ENCODE results near the gene JUN. TPM values are rescaled to one million over a fixed set of nuclear protein-coding genes. Genes with fewer than 3 reads are reported as not detected.

The JUN gene
- total RNA-seq, 4 donors from 2014 or later = 77.7 to 126 (median 111) TPM

DNA sequence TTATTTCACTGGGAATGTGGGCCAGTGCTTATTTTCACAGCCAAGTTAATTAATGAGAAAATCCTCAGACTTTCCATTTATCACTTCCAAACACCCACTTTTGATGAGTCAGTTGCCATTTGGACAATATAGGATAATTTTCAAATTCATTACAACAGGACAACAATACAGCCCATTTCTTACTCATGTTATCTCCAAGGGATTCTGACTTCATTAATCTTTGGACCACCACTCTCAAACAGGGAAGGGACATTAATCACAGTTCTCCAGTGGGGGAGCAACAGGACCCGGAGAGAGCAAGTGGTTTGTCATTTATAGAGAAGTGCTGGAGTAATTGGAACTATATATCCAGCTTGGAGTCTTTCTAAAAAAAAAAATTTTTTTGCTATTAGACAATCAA is 38.7 kb downstream of the JUN start:
- no peak for TF ChIP-seq EP300 (IDR thresholded peaks at IDR 0.05)
- no peak for TF ChIP-seq POLR2A (IDR thresholded peaks at IDR 0.05; ENCODE audit: low read depth)
- TF ChIP-seq POLR2AphosphoS5 (IDR thresholded peaks at IDR 0.05) = no peak
- TF ChIP-seq, protein P1, sequence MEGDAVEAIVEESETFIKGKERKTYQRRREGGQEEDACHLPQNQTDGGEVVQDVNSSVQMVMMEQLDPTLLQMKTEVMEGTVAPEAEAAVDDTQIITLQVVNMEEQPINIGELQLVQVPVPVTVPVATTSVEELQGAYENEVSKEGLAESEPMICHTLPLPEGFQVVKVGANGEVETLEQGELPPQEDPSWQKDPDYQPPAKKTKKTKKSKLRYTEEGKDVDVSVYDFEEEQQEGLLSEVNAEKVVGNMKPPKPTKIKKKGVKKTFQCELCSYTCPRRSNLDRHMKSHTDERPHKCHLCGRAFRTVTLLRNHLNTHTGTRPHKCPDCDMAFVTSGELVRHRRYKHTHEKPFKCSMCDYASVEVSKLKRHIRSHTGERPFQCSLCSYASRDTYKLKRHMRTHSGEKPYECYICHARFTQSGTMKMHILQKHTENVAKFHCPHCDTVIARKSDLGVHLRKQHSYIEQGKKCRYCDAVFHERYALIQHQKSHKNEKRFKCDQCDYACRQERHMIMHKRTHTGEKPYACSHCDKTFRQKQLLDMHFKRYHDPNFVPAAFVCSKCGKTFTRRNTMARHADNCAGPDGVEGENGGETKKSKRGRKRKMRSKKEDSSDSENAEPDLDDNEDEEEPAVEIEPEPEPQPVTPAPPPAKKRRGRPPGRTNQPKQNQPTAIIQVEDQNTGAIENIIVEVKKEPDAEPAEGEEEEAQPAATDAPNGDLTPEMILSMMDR (IDR thresholded peaks at IDR 0.05) = no peak
- no peaks in the 10 kb centered on the region for H3K36me3 ChIP-seq
- no peak overlapping the region for H3K27ac ChIP-seq (replicated peaks in 1 of 4)
- peaks cover 0 to 2% (median under 1%) of the 10 kb centered on the region in 4 donors for H3K4me1 ChIP-seq
- no peak for DNase-seq (ENCODE audit: extremely low spot score)
- no peaks in the 10 kb centered on the region for H3K9me3 ChIP-seq
- no peaks in the 10 kb centered on the region for H3K27me3 ChIP-seq
- intact Hi-C loops (cut with DNase I) = no loop called here
- H3K4me3 ChIP-seq = no peak overlapping the region
- WGBS = 36% methylated on average over 1 of the region's 1 CpG

DNA sequence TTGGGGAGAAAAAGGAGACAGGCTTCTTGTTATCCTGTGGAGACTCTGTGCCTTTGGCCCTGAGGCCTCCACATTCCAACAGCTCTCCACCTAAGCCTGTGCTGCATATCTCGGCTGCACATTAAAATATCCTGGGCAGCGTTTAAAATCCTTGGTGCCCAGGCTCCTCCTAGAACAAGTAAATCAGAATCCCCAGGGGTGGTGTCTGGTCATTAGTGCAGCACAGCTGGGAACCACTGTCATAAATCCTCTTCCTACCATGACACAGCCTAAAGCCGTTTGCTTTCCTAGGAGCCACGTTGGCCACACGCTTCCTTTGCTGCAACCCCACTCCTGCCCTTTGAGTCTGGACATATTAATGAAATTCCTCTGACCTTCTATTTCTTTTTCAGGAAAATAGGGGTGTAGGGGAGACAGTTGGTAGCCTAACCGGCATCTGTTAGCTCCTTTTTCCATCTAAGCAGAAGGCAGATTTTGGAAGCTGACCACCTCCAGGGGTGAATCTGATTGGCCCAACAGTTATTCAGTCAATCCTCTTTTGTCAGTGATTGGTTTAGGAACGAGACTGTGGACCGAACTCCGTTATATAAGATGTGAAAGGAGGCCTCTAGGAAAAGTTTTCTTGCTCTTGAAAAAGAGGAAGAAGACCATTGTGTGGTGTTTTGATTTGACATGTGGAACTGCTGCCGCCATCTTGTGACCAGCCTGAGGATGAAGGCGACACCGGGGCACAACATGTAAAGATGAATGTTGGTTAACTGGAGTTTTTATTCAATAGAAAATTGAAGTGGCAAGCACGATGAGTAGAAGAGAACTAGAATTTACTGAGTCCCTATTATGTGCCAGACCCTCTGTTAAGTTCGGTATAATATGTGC is 41.9 kb downstream of the JUN start:
- 94% methylated on average over 14 of the region's 14 CpGs for WGBS
- TF ChIP-seq, protein P1 (IDR thresholded peaks at IDR 0.05) = no peak
- TF ChIP-seq POLR2AphosphoS5 (IDR thresholded peaks at IDR 0.05) (no peak), POLR2A (IDR thresholded peaks at IDR 0.05; ENCODE audit: low read depth) (no peak), EP300 (IDR thresholded peaks at IDR 0.05) (no peak)
- Histone ChIP-seq H3K27ac (replicated peaks in 1 of 4) (no peak overlapping the region), H3K4me1 (peaks cover 0 to 8% (median 5%) of the 10 kb centered on the region in 4 donors), H3K36me3 (no peaks in the 10 kb centered on the region), H3K27me3 (no peaks in the 10 kb centered on the region), H3K9me3 (no peaks in the 10 kb centered on the region), H3K4me3 (no peak overlapping the region)
- no peak for DNase-seq (ENCODE audit: extremely low spot score)
- intact Hi-C loops (cut with DNase I) = loop anchor here (2.0 kb wide), 1 partner anchor 27 kb away; no protein-coding TSS in a partner anchor

DNA sequence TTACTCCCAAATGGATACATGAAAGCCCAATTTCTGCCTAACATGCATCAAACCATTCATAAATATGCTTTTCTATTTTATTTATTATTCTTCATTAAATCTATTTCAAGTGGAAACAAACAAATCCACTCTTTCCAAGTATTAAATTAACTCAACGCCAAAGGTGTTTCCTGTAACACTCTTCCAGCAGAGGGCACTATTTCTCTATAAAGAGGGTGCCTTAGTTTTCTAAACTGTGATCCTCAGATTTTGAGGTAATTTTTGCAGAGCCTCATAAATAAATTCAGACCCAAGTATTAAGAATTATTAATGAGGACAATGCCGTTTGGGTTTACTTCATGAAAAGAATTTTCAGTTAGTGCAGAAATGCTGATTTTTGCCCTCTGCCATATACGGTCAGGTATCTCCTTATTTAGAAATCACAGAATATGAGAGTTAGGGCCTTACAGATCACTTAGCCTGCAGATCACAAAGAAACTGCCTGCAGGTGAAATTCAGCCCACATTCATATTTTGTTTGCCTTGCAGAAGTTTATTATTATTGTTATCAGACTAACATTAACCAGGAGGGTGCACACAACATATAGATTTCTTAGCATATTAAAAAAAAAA is 43.9 kb downstream of the JUN start:
- TF ChIP-seq, protein P1 (IDR thresholded peaks at IDR 0.05) = peak; percentile 80 to 89 (median 87)
- TF ChIP-seq EP300 (IDR thresholded peaks at IDR 0.05) = no peak
- no peaks in the 10 kb centered on the region for H3K27me3 ChIP-seq
- no peak for DNase-seq (ENCODE audit: extremely low spot score)
- WGBS = 20% methylated on average over 3 of the region's 3 CpGs
- intact Hi-C loops (cut with DNase I) = loop anchor here (2.0 kb wide), 2 partner anchors 29 to 1019 kb away; no protein-coding TSS in a partner anchor
- peaks cover 0 to 8% (median 5%) of the 10 kb centered on the region in 4 donors for H3K4me1 ChIP-seq
- H3K27ac ChIP-seq (replicated peaks in 1 of 4) = no peak overlapping the region
- H3K9me3 ChIP-seq = no peaks in the 10 kb centered on the region
- H3K36me3 ChIP-seq = no peaks in the 10 kb centered on the region
- H3K4me3 ChIP-seq = no peak overlapping the region

DNA sequence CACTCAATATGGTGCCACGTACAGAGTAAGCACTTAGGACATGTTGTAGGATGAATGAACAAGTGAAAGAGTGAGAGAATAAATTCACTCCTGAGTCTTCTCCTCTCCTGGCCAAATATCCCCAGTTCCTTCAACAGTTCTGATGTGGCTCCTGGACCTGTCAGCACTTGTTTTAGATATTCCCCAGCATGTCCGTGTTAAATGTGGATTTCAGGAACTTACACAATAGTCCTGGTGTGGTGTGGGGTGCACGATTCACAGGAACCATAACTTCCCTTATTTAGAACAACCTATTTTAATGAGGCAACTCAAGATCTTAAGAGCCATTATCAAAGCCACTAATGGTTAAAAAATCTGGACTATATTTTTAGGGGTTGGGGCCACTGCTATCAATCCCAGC is 45.0 kb downstream of the JUN start:
- no peak for DNase-seq (ENCODE audit: extremely low spot score)
- WGBS = 56% methylated on average over 3 of the region's 3 CpGs
- no peak overlapping the region for H3K27ac ChIP-seq (replicated peaks in 1 of 4)
- H3K9me3 ChIP-seq = no peaks in the 10 kb centered on the region
- no peaks in the 10 kb centered on the region for H3K27me3 ChIP-seq
- peaks cover 0 to 8% (median 5%) of the 10 kb centered on the region in 4 donors for H3K4me1 ChIP-seq
- H3K4me3 ChIP-seq = no peak overlapping the region
- H3K36me3 ChIP-seq = no peaks in the 10 kb centered on the region
- intact Hi-C loops (cut with DNase I) = loop anchor here (2.0 kb wide), 1 partner anchor 1020 kb away; no protein-coding TSS in a partner anchor
- TF ChIP-seq, protein P1 (IDR thresholded peaks at IDR 0.05) = no peak
- no peak for TF ChIP-seq POLR2A (IDR thresholded peaks at IDR 0.05; ENCODE audit: low read depth)
- TF ChIP-seq EP300 (IDR thresholded peaks at IDR 0.05) = no peak

All from esophagus muscularis mucosa (tissue), 4 donors.